Activated T-helper 17 cell treated with anti-CD3 and anti-CD28 coated beads, Interleukin-2, amount 50 U/mL, for 72 hours (primary cell): ENCODE data around the gene ANKMY1. TPM values are rescaled to one million over a fixed set of nuclear protein-coding genes. Genes with fewer than 3 reads are reported as not detected.

Experiments
- ATAC-seq: fragments of 150-1000 bp; cut with Tn5 transposase; replicated peaks from 2 replicates; pipeline ENCODE4 v1.10.0; 2021; ENCODE audit warnings: mild to moderate bottlenecking, moderate library complexity
- H3K27ac Mint-ChIP-seq: one replicate; pipeline ENCODE4 v1.8.0; 2022; ENCODE audit warnings: mixed read lengths
- H3K27me3 Mint-ChIP-seq: one replicate; pipeline ENCODE4 v1.8.0; 2022; ENCODE audit warnings: mixed read lengths
- H3K36me3 Mint-ChIP-seq: one replicate; pipeline ENCODE4 v1.8.0; 2022; ENCODE audit warnings: low read depth, mild to moderate bottlenecking, mixed read lengths
- H3K4me1 Mint-ChIP-seq: one replicate; pipeline ENCODE4 v1.8.0; 2022; ENCODE audit warnings: mixed read lengths
- H3K4me3 Mint-ChIP-seq: one replicate; pipeline ENCODE4 v1.8.0; 2022; ENCODE audit warnings: mild to moderate bottlenecking, mixed read lengths
- H3K9me3 Mint-ChIP-seq: one replicate; pipeline ENCODE4 v1.8.0; 2022; ENCODE audit warnings: mixed read lengths
- total RNA-seq, 2 donors: library from RNA; stranded (reverse); gene quantifications; one replicate each; pipeline ENCODE4 v1.2.3, GENCODE V29; 2022

ANKMY1 gene
- total RNA-seq, 2 donors from 2014 or later = 14.5 to 28.8 TPM

- Mint-ChIP-seq H3K9me3 (no peaks in the 10 kb centered on the region), H3K4me1 (no peaks in the 10 kb centered on the region), H3K27ac (no peak overlapping the region), H3K36me3 (peaks cover 8% of the 10 kb centered on the region), H3K27me3 (no peaks in the 10 kb centered on the region), H3K4me3 (no peak overlapping the region)
- no peak for ATAC-seq
Measured at GRCh38 chr2:240597419-240598181, 39.8 kb upstream of the ANKMY1 start.

- Mint-ChIP-seq H3K9me3 (no peaks in the 10 kb centered on the region), H3K27ac (no peak overlapping the region), H3K36me3 (peaks cover 12% of the 10 kb centered on the region), H3K4me1 (no peaks in the 10 kb centered on the region), H3K4me3 (no peak overlapping the region), H3K27me3 (no peaks in the 10 kb centered on the region)
- no peak for ATAC-seq
Measured at GRCh38 chr2:240597054-240597418, 39.2 kb upstream of the ANKMY1 start.

- Mint-ChIP-seq H3K4me3 (no peak overlapping the region), H3K27me3 (no peaks in the 10 kb centered on the region), H3K36me3 (peaks cover 16% of the 10 kb centered on the region), H3K9me3 (no peaks in the 10 kb centered on the region), H3K4me1 (peaks cover 1% of the 10 kb centered on the region), H3K27ac (no peak overlapping the region)
- no peak for ATAC-seq
Measured at GRCh38 chr2:240596491-240596931, 38.7 kb upstream of the ANKMY1 start.

GRCh38 chr2:240596080-240596460 is 38.3 kb upstream of the ANKMY1 start:
- Mint-ChIP-seq H3K27me3 (no peaks in the 10 kb centered on the region), H3K27ac (no peak overlapping the region), H3K36me3 (peaks cover 18% of the 10 kb centered on the region), H3K4me3 (no peak overlapping the region), H3K4me1 (peaks cover 3% of the 10 kb centered on the region), H3K9me3 (no peaks in the 10 kb centered on the region)
- no peak for ATAC-seq

- Mint-ChIP-seq H3K4me3 (no peak overlapping the region), H3K27me3 (no peaks in the 10 kb centered on the region), H3K27ac (no peak overlapping the region), H3K4me1 (peaks cover 3% of the 10 kb centered on the region), H3K36me3 (peaks cover 18% of the 10 kb centered on the region), H3K9me3 (no peaks in the 10 kb centered on the region)
- ATAC-seq = no peak
Measured at GRCh38 chr2:240595381-240596079, 37.7 kb upstream of the ANKMY1 start.

GRCh38 chr2:240594511-240595380 is 37.0 kb upstream of the ANKMY1 start:
- H3K4me1 Mint-ChIP-seq = peaks cover 3% of the 10 kb centered on the region
- H3K4me3 Mint-ChIP-seq = no peak overlapping the region

GRCh38 chr2:240593703-240594451 is 36.1 kb upstream of the ANKMY1 start:
- H3K36me3 Mint-ChIP-seq = peaks cover 19% of the 10 kb centered on the region
- no peak for ATAC-seq
- no peaks in the 10 kb centered on the region for H3K9me3 Mint-ChIP-seq
- H3K4me1 Mint-ChIP-seq = peaks cover 7% of the 10 kb centered on the region
- H3K4me3 Mint-ChIP-seq = no peak overlapping the region
- H3K27ac Mint-ChIP-seq = no peak overlapping the region
- no peaks in the 10 kb centered on the region for H3K27me3 Mint-ChIP-seq

More at GRCh38 chr2:240594511-240595380, 37.0 kb upstream of the ANKMY1 start:
- H3K27me3 Mint-ChIP-seq = no peaks in the 10 kb centered on the region
- ATAC-seq = no peak
- H3K36me3 Mint-ChIP-seq = peaks cover 18% of the 10 kb centered on the region
- H3K9me3 Mint-ChIP-seq = no peaks in the 10 kb centered on the region
- H3K27ac Mint-ChIP-seq = no peak overlapping the region

GRCh38 chr2:240593026-240593702 is 35.4 kb upstream of the ANKMY1 start:
- Mint-ChIP-seq H3K27me3 (no peaks in the 10 kb centered on the region), H3K9me3 (no peaks in the 10 kb centered on the region), H3K4me1 (peaks cover 14% of the 10 kb centered on the region), H3K36me3 (peaks cover 19% of the 10 kb centered on the region), H3K4me3 (no peak overlapping the region), H3K27ac (no peak overlapping the region)
- no peak for ATAC-seq

- H3K27ac Mint-ChIP-seq = peak overlapping the region; percentile 63
- no peaks in the 10 kb centered on the region for H3K9me3 Mint-ChIP-seq
- ATAC-seq = no peak
Measured at GRCh38 chr2:240591784-240592183, 34.0 kb upstream of the ANKMY1 start.

GRCh38 chr2:240591226-240591625 is 33.4 kb upstream of the ANKMY1 start:
- Mint-ChIP-seq H3K4me1 (peaks cover 21% of the 10 kb centered on the region), H3K36me3 (peaks cover 19% of the 10 kb centered on the region), H3K9me3 (no peaks in the 10 kb centered on the region), H3K27me3 (no peaks in the 10 kb centered on the region), H3K4me3 (no peak overlapping the region), H3K27ac (peak overlapping the region; percentile 63)
- ATAC-seq = no peak

More at GRCh38 chr2:240591784-240592183, 34.0 kb upstream of the ANKMY1 start:
- H3K4me1 Mint-ChIP-seq = peaks cover 21% of the 10 kb centered on the region
- no peak overlapping the region for H3K4me3 Mint-ChIP-seq
- no peaks in the 10 kb centered on the region for H3K27me3 Mint-ChIP-seq
- H3K36me3 Mint-ChIP-seq = peaks cover 19% of the 10 kb centered on the region

GRCh38 chr2:240590681-240591111 is 32.9 kb upstream of the ANKMY1 start:
- peaks cover 21% of the 10 kb centered on the region for H3K4me1 Mint-ChIP-seq
- H3K36me3 Mint-ChIP-seq = peaks cover 19% of the 10 kb centered on the region
- H3K27me3 Mint-ChIP-seq = no peaks in the 10 kb centered on the region
- peak overlapping the region; percentile 63 for H3K27ac Mint-ChIP-seq
- H3K4me3 Mint-ChIP-seq = no peak overlapping the region
- ATAC-seq = no peak
- H3K9me3 Mint-ChIP-seq = no peaks in the 10 kb centered on the region

GRCh38 chr2:240589850-240590525 is 32.2 kb upstream of the ANKMY1 start:
- Mint-ChIP-seq H3K9me3 (no peaks in the 10 kb centered on the region), H3K27me3 (no peaks in the 10 kb centered on the region), H3K4me1 (peaks cover 21% of the 10 kb centered on the region), H3K4me3 (no peak overlapping the region), H3K27ac (no peak overlapping the region), H3K36me3 (peaks cover 19% of the 10 kb centered on the region)
- ATAC-seq = no peak

GRCh38 chr2:240589375-240589774 is 31.6 kb upstream of the ANKMY1 start:
- no peaks in the 10 kb centered on the region for H3K27me3 Mint-ChIP-seq
- H3K27ac Mint-ChIP-seq = no peak overlapping the region
- H3K4me1 Mint-ChIP-seq = peaks cover 25% of the 10 kb centered on the region
- H3K9me3 Mint-ChIP-seq = no peaks in the 10 kb centered on the region
- no peak overlapping the region for H3K4me3 Mint-ChIP-seq
- no peak for ATAC-seq
- H3K36me3 Mint-ChIP-seq = peaks cover 19% of the 10 kb centered on the region
